Measurements from ENCODE around the gene KRTAP29-1. TPM values are rescaled to one million over a fixed set of nuclear protein-coding genes. Genes with fewer than 3 reads are reported as not detected.

KRTAP29-1 gene
- total RNA-seq, 1 experiment from 2014 or later = not detected

- DNase-seq (ENCODE audit: low read depth) = peak; percentile 38
Measured at GRCh38 chr17:41329279-41329948, 26.8 kb upstream of the KRTAP29-1 start.

GRCh38 chr17:41328207-41328606 lies 25.6 kb upstream of the KRTAP29-1 start:
- DNase-seq (ENCODE audit: low read depth) = no peak

GRCh38 chr17:41327411-41328120 lies 24.9 kb upstream of the KRTAP29-1 start:
- DNase-seq (ENCODE audit: low read depth) = no peak

GRCh38 chr17:41326173-41327145 lies 23.8 kb upstream of the KRTAP29-1 start:
- DNase-seq (ENCODE audit: low read depth) = no peak

- no peak for DNase-seq (ENCODE audit: low read depth)
Measured at GRCh38 chr17:41325611-41326010, 23.0 kb upstream of the KRTAP29-1 start.

- DNase-seq (ENCODE audit: low read depth) = no peak
Measured at GRCh38 chr17:41325126-41325525, 22.5 kb upstream of the KRTAP29-1 start.

GRCh38 chr17:41324180-41325075 lies 21.8 kb upstream of the KRTAP29-1 start:
- DNase-seq (ENCODE audit: low read depth) = no peak

GRCh38 chr17:41322903-41323895 lies 20.5 kb upstream of the KRTAP29-1 start:
- no peak for DNase-seq (ENCODE audit: low read depth)

GRCh38 chr17:41322094-41322902 lies 19.6 kb upstream of the KRTAP29-1 start:
- DNase-seq (ENCODE audit: low read depth) = peak; percentile 62

- DNase-seq (ENCODE audit: low read depth) = no peak
Measured at GRCh38 chr17:41318231-41318630, 15.6 kb upstream of the KRTAP29-1 start.

GRCh38 chr17:41315814-41316445 lies 13.3 kb upstream of the KRTAP29-1 start:
- no peak for DNase-seq (ENCODE audit: low read depth)

- DNase-seq (ENCODE audit: low read depth) = no peak
Measured at GRCh38 chr17:41315204-41315794, 12.6 kb upstream of the KRTAP29-1 start, which contains the start of gene KRTAP17-1. Gene KRTAP17-1 (minus strand): TSS chr17:41315710. CDS start chr17:41315650, 60 bp downstream.

GRCh38 chr17:41311111-41311510 lies 8.5 kb upstream of the KRTAP29-1 start:
- DNase-seq (ENCODE audit: low read depth) = no peak

- DNase-seq (ENCODE audit: low read depth) = no peak
Measured at GRCh38 chr17:41308918-41309359, 6.3 kb upstream of the KRTAP29-1 start, which contains the start of gene KRTAP16-1. Gene KRTAP16-1 (minus strand): TSS chr17:41309309. CDS start chr17:41309253, 56 bp downstream.

GRCh38 chr17:41308251-41308917 lies 5.7 kb upstream of the KRTAP29-1 start:
- peak; percentile 94 for DNase-seq (ENCODE audit: low read depth)

GRCh38 chr17:41307647-41308046 lies 5.0 kb upstream of the KRTAP29-1 start:
- DNase-seq (ENCODE audit: low read depth) = peak; percentile 47

- DNase-seq (ENCODE audit: low read depth) = no peak
Measured at GRCh38 chr17:41304091-41304490, 1.4 kb upstream of the KRTAP29-1 start.
